IMR-90 (cell line): ENCODE data around the gene SUV39H1. TPM values are rescaled to one million over a fixed set of nuclear protein-coding genes. Genes with fewer than 3 reads are reported as not detected.
A peak's percentile ranks its signal among the peaks of the same experiment; 100 is the strongest.

Source experiments
- ATAC-seq: fragments of 200-7000 bp; cut with Tn5 transposase; 2 replicates; pipeline ENCODE4 v1.9.1; 2020; ENCODE audit warnings: low read depth, mild to moderate bottlenecking, moderate library complexity
- BruUV-seq: library from RNA; stranded (reverse); fragments of 400-500 nt; replicated peaks from 2 replicates; lab custom pipeline; 2021; lab: Mats Ljungman, UMichigan
- CTCF ChIA-PET: fragments of 300-600 bp; formaldehyde crosslinking; extraction: SDS; loops from one replicate; lab custom pipeline; 2021; ENCODE audit warnings: antibody characterized with exemption; lab: Yijun Ruan, JAX
- POLR2A ChIA-PET: fragments of 300-600 bp; sonication (Branson Sonifier 250); formaldehyde crosslinking; loops from one replicate; lab custom pipeline; 2022; ENCODE audit warnings: antibody characterized with exemption; ENCODE audit not compliant: unreplicated experiment; lab: Charles Lee
- DNase-seq: peaks from one replicate; pipeline ENCODE4 v3.0.0; 2013
- H2AFZ ChIP-seq: replicated peaks from 2 replicates; pipeline ENCODE3; 2013; ENCODE audit warnings: low read length, mild to moderate bottlenecking; ENCODE audit not compliant: poor library complexity
- H2AK5ac ChIP-seq: 2 replicates; pipeline ENCODE4 v1.6.1; 2013; ENCODE audit warnings: low read depth, low read length, inconsistent platforms
- H2AK9ac ChIP-seq: replicated peaks from 2 replicates; pipeline ENCODE3; 2013; ENCODE audit warnings: mild to moderate bottlenecking, low read depth, low read length, moderate library complexity; ENCODE audit not compliant: poor library complexity
- H2BK120ac ChIP-seq: 2 replicates; pipeline ENCODE4 v1.6.1; 2013; ENCODE audit warnings: low read depth, low read length, inconsistent platforms
- H2BK15ac ChIP-seq: 3 replicates; pipeline ENCODE4 v1.6.1; 2013; ENCODE audit warnings: low read depth, low read length, inconsistent platforms
- H2BK20ac ChIP-seq: 2 replicates; pipeline ENCODE4 v1.6.1; 2013; ENCODE audit warnings: low read depth, mild to moderate bottlenecking, inconsistent platforms, low read length, moderate library complexity
- H2BK5ac ChIP-seq: 2 replicates; pipeline ENCODE4 v1.6.1; 2013; ENCODE audit warnings: mild to moderate bottlenecking, low read depth, low read length, inconsistent platforms; ENCODE audit not compliant: poor library complexity, severe bottlenecking
- H3K14ac ChIP-seq: replicated peaks from 2 replicates; pipeline ENCODE4 v1.6.1; 2013; ENCODE audit warnings: low read depth, low read length, inconsistent platforms
- H3K18ac ChIP-seq: 2 replicates; pipeline ENCODE4 v1.6.1; 2013; ENCODE audit warnings: low read depth, low read length, control low read depth
- H3K23ac ChIP-seq: 2 replicates; pipeline ENCODE4 v1.6.1; 2013; ENCODE audit warnings: low read depth, low read length, inconsistent platforms
- H3K27ac ChIP-seq: 2 replicates; pipeline ENCODE4 v1.5.1; 2013; ENCODE audit warnings: mild to moderate bottlenecking, control low read depth, low read length; ENCODE audit not compliant: insufficient read depth
- H3K27me3 ChIP-seq: 2 replicates; pipeline ENCODE4 v1.6.1; 2013; ENCODE audit warnings: low read length; ENCODE audit not compliant: control insufficient read depth, insufficient read depth
- H3K36me3 ChIP-seq: 2 replicates; pipeline ENCODE4 v1.6.1; 2013; ENCODE audit warnings: low read length, mixed read lengths; ENCODE audit not compliant: control insufficient read depth, insufficient read depth
- H3K4ac ChIP-seq: 2 replicates; pipeline ENCODE4 v1.6.1; 2013; ENCODE audit warnings: low read depth, low read length, inconsistent platforms
- H3K4me1 ChIP-seq: 2 replicates; pipeline ENCODE4 v1.6.1; 2013; ENCODE audit warnings: low read length, mixed read lengths; ENCODE audit not compliant: control insufficient read depth, insufficient read depth
- H3K4me2 ChIP-seq: 2 replicates; pipeline ENCODE4 v1.6.1; 2013; ENCODE audit warnings: low read depth, mild to moderate bottlenecking, control low read depth, low read length, moderate library complexity
- H3K4me3 ChIP-seq: 2 replicates; pipeline ENCODE4 v1.5.1; 2013; ENCODE audit warnings: low read depth, mild to moderate bottlenecking, control low read depth, low read length, moderate library complexity; ENCODE audit not compliant: insufficient read depth
- H3K56ac ChIP-seq: 2 replicates; pipeline ENCODE4 v1.6.1; 2013; ENCODE audit warnings: low read length, inconsistent platforms; ENCODE audit not compliant: insufficient read depth; ENCODE audit errors: extremely low read depth
- H3K79me1 ChIP-seq, 2 experiments: 2 replicates each; pipeline ENCODE4 v1.6.1; 2013; ENCODE audit warnings: low read length in 2 of 2, inconsistent platforms in 1 of 2, low read depth in 1 of 2
- H3K9ac ChIP-seq: 2 replicates; pipeline ENCODE4 v1.6.1; 2013; ENCODE audit warnings: low read depth, low read length, control low read depth
- H3K9me1 ChIP-seq: 2 replicates; pipeline ENCODE4 v1.6.1; 2013; ENCODE audit warnings: low read length, inconsistent platforms; ENCODE audit not compliant: insufficient read depth
- H3K9me3 ChIP-seq: 2 replicates; pipeline ENCODE4 v1.6.1; 2013; ENCODE audit warnings: low read length; ENCODE audit not compliant: control insufficient read depth, insufficient read depth
- H4K20me1 ChIP-seq: 2 replicates; pipeline ENCODE4 v1.6.1; 2013; ENCODE audit warnings: low read length, inconsistent platforms; ENCODE audit not compliant: insufficient read depth
- H4K5ac ChIP-seq: 2 replicates; pipeline ENCODE4 v1.6.1; 2013; ENCODE audit warnings: mild to moderate bottlenecking, low read depth, low read length, control low read depth
- H4K8ac ChIP-seq, 2 experiments: 2 replicates each; pipeline ENCODE4 v1.6.1; 2013; ENCODE audit warnings: low read depth in 2 of 2, low read length in 2 of 2, control low read depth in 1 of 2, inconsistent platforms in 1 of 2
- H4K91ac ChIP-seq: 2 replicates; pipeline ENCODE4 v1.6.1; 2013; ENCODE audit warnings: low read depth, low read length, inconsistent platforms; ENCODE audit not compliant: insufficient read depth
- BHLHE40 ChIP-seq: fragments of 150-350 bp; IDR thresholded peaks from 2 replicates; pipeline ENCODE4 v1.6.1; 2016; ENCODE audit warnings: mild to moderate bottlenecking, low read depth, low read length
- CHD1 ChIP-seq: IDR thresholded peaks from 2 replicates; pipeline ENCODE4 v1.6.1; 2012; ENCODE audit warnings: low read depth, low read length, improper control_type of control experiment
- CTCF ChIP-seq: conservative IDR thresholded peaks from 2 replicates; pipeline ENCODE4 v1.5.1; 2012; ENCODE audit warnings: mild to moderate bottlenecking, low read depth, low read length, improper control_type of control experiment
- FOS ChIP-seq: fragments of 150-350 bp; IDR thresholded peaks from 2 replicates; pipeline ENCODE4 v1.6.1; 2016; ENCODE audit warnings: low read depth, low read length
- MAFK ChIP-seq: IDR thresholded peaks from 2 replicates; pipeline ENCODE4 v1.6.1; 2012; ENCODE audit warnings: low read depth, low read length, improper control_type of control experiment
- MAZ ChIP-seq: IDR thresholded peaks from 2 replicates; pipeline ENCODE4 v1.6.1; 2012; ENCODE audit warnings: low read depth, mild to moderate bottlenecking, low read length, improper control_type of control experiment, moderate library complexity, borderline replicate concordance
- MXI1 ChIP-seq: IDR thresholded peaks from 2 replicates; pipeline ENCODE4 v1.6.1; 2012; ENCODE audit warnings: low read depth, mild to moderate bottlenecking, low read length, moderate library complexity, borderline replicate concordance
- NFE2L2 ChIP-seq: fragments of 150-350 bp; IDR thresholded peaks from 2 replicates; pipeline ENCODE4 v1.6.1; 2016; ENCODE audit warnings: low read depth, mild to moderate bottlenecking, low read length
- RAD21 ChIP-seq: IDR thresholded peaks from 2 replicates; pipeline ENCODE4 v1.6.1; 2012; ENCODE audit warnings: low read length, improper control_type of control experiment
- RCOR1 ChIP-seq: IDR thresholded peaks from 2 replicates; pipeline ENCODE4 v1.6.1; 2012; ENCODE audit warnings: mild to moderate bottlenecking, low read length, improper control_type of control experiment; ENCODE audit not compliant: insufficient replicate concordance
- RFX5 ChIP-seq: IDR thresholded peaks from 2 replicates; pipeline ENCODE4 v1.8.0; 2012; ENCODE audit warnings: low read depth, mild to moderate bottlenecking, low read length, moderate library complexity
- SMC3 ChIP-seq: fragments of 150-350 bp; IDR thresholded peaks from 2 replicates; pipeline ENCODE4 v1.6.1; 2016; ENCODE audit warnings: low read depth, mild to moderate bottlenecking, antibody characterized with exemption, low read length, moderate library complexity
- WGBS, 2 experiments: methylation state at CpG; one replicate each; pipeline versions ENCODE4 v1.1.5 to v1.1.7; 2013; ENCODE audit warnings: missing lambda C conversion rate in 2 of 2; ENCODE audit not compliant: insufficient read length in 1 of 2; ENCODE audit errors: extremely low coverage in 2 of 2; 5-methylcytosine and 5-hydroxymethylcytosine counted together
- dilution Hi-C: fragments of 300-500 bp; cut with HindIII; formaldehyde crosslinking; loops from one replicate; pipeline ENCODE4 v1.14.3; 2018; ENCODE audit warnings: low sequenced_read_pairs; ENCODE audit not compliant: unreplicated experiment
- in situ Hi-C: fragments of 300-500 bp; cut with MboI; formaldehyde crosslinking; loops from 3 replicates; pipeline ENCODE4 v1.14.3; 2019; ENCODE audit warnings: low sequenced_read_pairs, inconsistent platforms, mixed read lengths
- intact Hi-C: fragments of 100-400 bp; cut with micrococcal nuclease; formaldehyde crosslinking; loops from 2 replicates; pipeline ENCODE4 v1.10.0; 2022
- polyA plus RNA-seq, 3 experiments: library from polyadenylated mRNA; depleted of rRNA; stranded (reverse); fragments of >200 nt; gene quantifications; 2 replicates each; pipeline ENCODE4 v1.2.3, GENCODE V29; 2012; ENCODE audit warnings: low replicate concordance in 1 of 3
- total RNA-seq: library from RNA; depleted of rRNA; stranded (reverse); fragments of >200 nt; gene quantifications from 2 replicates; pipeline ENCODE4 v1.2.3, GENCODE V29; 2012
- TF ChIP-seq, protein P1 (sequence below): fragments of 150-350 bp; IDR thresholded peaks from 2 replicates; pipeline ENCODE4 v1.6.1; 2017; ENCODE audit warnings: mild to moderate bottlenecking, antibody characterized with exemption, low read length, low read depth
- TF ChIP-seq, protein P2 (sequence below): fragments of 150-350 bp; IDR thresholded peaks from 2 replicates; pipeline ENCODE4 v1.6.1; 2016; ENCODE audit warnings: low read depth, mild to moderate bottlenecking, low read length, moderate library complexity, borderline replicate concordance

The SUV39H1 gene
- total and polyA plus RNA-seq, 2 of the 4 experiments (the other 2 are of a cell fraction): 6.6 to 8.6 TPM

DNA sequence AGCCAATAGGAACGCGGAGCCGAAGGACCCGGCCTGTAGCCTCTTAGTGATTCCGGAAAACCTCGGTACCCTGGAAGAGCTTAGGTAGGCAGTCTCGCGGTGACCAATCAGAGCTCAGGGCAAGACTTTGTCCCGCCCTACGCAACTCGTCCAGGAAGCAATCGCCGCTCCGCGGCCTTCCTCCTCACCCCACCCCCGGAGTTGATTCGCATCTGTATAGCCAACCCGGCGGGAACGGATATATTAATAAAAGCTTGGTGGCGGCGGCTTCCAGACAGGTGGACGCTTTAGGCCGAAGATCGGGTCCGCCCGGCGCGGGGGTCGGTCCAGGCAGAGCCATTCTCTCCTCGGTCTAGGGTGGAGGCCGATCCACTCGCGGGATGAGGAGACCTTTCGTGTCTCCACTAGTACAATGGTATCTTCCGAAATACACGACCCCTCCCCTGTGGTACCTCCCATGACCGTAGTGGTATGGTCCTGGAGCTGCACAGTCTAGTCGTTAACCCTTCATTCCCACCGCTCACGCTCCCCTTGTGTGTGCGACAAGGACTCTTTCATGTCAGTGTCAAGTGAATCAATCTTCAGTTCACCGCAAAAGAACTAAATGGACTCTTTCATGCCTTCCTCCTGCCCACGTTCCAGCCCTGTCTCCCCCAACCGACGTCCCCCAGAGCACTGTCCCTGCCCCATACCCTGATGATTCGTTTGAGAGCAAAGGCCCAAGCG lies 40.8 kb downstream of the SUV39H1 start:
- Histone ChIP-seq H4K20me1 (no peaks in the 10 kb centered on the region), H2BK15ac (no peak overlapping the region), H2BK120ac (no peak overlapping the region), H3K18ac (no peak overlapping the region), H2AFZ (peak overlapping the region; percentile 83), H3K4me1 (no peaks in the 10 kb centered on the region), H3K4ac (peak overlapping the region; percentile 90), H2AK5ac (peak overlapping the region; percentile 59; the same call in 1 of the 2 replicates), H2AK9ac (peak overlapping the region; percentile 91), H3K14ac (peak overlapping the region; percentile 90), H3K9ac (peak overlapping the region; percentile 66), H4K8ac (peak overlapping the region; percentile 84 to 98), H3K9me1 (0 out of 2 replicates have a peak, but pooled peaks cover 3% of the 10 kb centered on the region), H3K23ac (peak overlapping the region; percentile 77), H3K9me3 (no peaks in the 10 kb centered on the region; the same call in 1 of the 2 replicates), H3K79me1 (no peaks in the 10 kb centered on the region), H4K91ac (peak overlapping the region; percentile 35), H2BK20ac (no peak overlapping the region), H3K4me2 (peak overlapping the region; percentile 57), H3K27ac (peak overlapping the region; percentile 70), H4K5ac (peak overlapping the region; percentile 54), H3K4me3 (peak overlapping the region; percentile 53), H3K27me3 (no peaks in the 10 kb centered on the region; the same call in 1 of the 2 replicates), H2BK5ac (peak overlapping the region; percentile 1), H3K36me3 (no peaks in the 10 kb centered on the region), H3K56ac (peak overlapping the region; percentile 65)
- POLR2A ChIA-PET: no interaction called here
- BruUV-seq: no TSS peak
- dilution Hi-C loops (no loop called here), intact Hi-C loops (loop anchor here (1.0 kb wide), 1 partner anchor 64 kb away; no protein-coding TSS in a partner anchor), in situ Hi-C loops (no loop called here)
- CTCF ChIA-PET: no interaction called here
- ATAC-seq (peak; percentile 100), DNase-seq (peak; percentile 97)
- 29% methylated on average over 13 of the region's 48 CpGs; no CpG with 5 or more reads in 1 of the 2 experiments for WGBS, 2 experiments
- TF ChIP-seq RFX5 (no peak), MXI1 (no peak), CTCF (no peak), BHLHE40 (peak; percentile 74), NFE2L2 (no peak), MAFK (peak; percentile 65; the same call in 1 of the 2 replicates), RAD21 (no peak), MAZ (peak; percentile 61; the same call in 1 of the 2 replicates), SMC3 (no peak), RCOR1 (no peak), CHD1 (no peak), FOS (no peak)
- TF ChIP-seq, protein P1, sequence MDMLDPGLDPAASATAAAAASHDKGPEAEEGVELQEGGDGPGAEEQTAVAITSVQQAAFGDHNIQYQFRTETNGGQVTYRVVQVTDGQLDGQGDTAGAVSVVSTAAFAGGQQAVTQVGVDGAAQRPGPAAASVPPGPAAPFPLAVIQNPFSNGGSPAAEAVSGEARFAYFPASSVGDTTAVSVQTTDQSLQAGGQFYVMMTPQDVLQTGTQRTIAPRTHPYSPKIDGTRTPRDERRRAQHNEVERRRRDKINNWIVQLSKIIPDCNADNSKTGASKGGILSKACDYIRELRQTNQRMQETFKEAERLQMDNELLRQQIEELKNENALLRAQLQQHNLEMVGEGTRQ: no peak
- TF ChIP-seq, protein P2, sequence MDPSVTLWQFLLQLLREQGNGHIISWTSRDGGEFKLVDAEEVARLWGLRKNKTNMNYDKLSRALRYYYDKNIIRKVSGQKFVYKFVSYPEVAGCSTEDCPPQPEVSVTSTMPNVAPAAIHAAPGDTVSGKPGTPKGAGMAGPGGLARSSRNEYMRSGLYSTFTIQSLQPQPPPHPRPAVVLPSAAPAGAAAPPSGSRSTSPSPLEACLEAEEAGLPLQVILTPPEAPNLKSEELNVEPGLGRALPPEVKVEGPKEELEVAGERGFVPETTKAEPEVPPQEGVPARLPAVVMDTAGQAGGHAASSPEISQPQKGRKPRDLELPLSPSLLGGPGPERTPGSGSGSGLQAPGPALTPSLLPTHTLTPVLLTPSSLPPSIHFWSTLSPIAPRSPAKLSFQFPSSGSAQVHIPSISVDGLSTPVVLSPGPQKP: no peak
